Measurements from ENCODE around the gene BRD9. TPM values are rescaled to one million over a fixed set of nuclear protein-coding genes. Genes with fewer than 3 reads are reported as not detected.
"Not testable (repeated sequence)": the region's sequence is repeated elsewhere in the genome, so short reads cannot be mapped to it uniquely, and the experiment has no call there.

Gene BRD9
- total RNA-seq, 2 donors from 2014 or later = 50.6 to 54.7 TPM

GRCh38 chr5:844426-844825 lies 48.2 kb downstream of the BRD9 start:
- ATAC-seq (replicated peaks in 1 of 2) = not testable (repeated sequence)

GRCh38 chr5:843926-844325 lies 48.7 kb downstream of the BRD9 start:
- DNase-seq; ATAC-seq (replicated peaks in 1 of 2); H3K9me3 Mint-ChIP-seq; H3K36me3 Mint-ChIP-seq (ENCODE audit: insufficient read depth in 2 of 2); H3K27me3 Mint-ChIP-seq (ENCODE audit: low read depth); H3K27ac Mint-ChIP-seq; H3K4me1 Mint-ChIP-seq (ENCODE audit: low read depth); H3K4me3 Mint-ChIP-seq: not testable (repeated sequence)

More at GRCh38 chr5:844426-844825, 48.2 kb downstream of the BRD9 start:
- H3K27ac Mint-ChIP-seq; H3K4me3 Mint-ChIP-seq; H3K27me3 Mint-ChIP-seq (ENCODE audit: low read depth); H3K9me3 Mint-ChIP-seq; H3K4me1 Mint-ChIP-seq (ENCODE audit: low read depth); DNase-seq; H3K36me3 Mint-ChIP-seq (ENCODE audit: insufficient read depth in 2 of 2): not testable (repeated sequence)

GRCh38 chr5:843371-843770 lies 49.2 kb downstream of the BRD9 start:
- DNase-seq; H3K4me1 Mint-ChIP-seq (ENCODE audit: low read depth); ATAC-seq (replicated peaks in 1 of 2); H3K9me3 Mint-ChIP-seq; H3K27me3 Mint-ChIP-seq (ENCODE audit: low read depth); H3K27ac Mint-ChIP-seq; H3K36me3 Mint-ChIP-seq (ENCODE audit: insufficient read depth in 2 of 2); H3K4me3 Mint-ChIP-seq: not testable (repeated sequence)

- H3K9me3 Mint-ChIP-seq; H3K36me3 Mint-ChIP-seq (ENCODE audit: insufficient read depth in 2 of 2); H3K27me3 Mint-ChIP-seq (ENCODE audit: low read depth); ATAC-seq (replicated peaks in 1 of 2); H3K4me3 Mint-ChIP-seq; DNase-seq; H3K27ac Mint-ChIP-seq; H3K4me1 Mint-ChIP-seq (ENCODE audit: low read depth): not testable (repeated sequence)
These were observed 50.0 kb downstream of the BRD9 start for GRCh38 chr5:842402-843221.

GRCh38 chr5:841531-842401 lies 50.8 kb downstream of the BRD9 start:
- H3K36me3 Mint-ChIP-seq (ENCODE audit: insufficient read depth in 2 of 2); H3K4me1 Mint-ChIP-seq (ENCODE audit: low read depth); DNase-seq; H3K4me3 Mint-ChIP-seq; H3K9me3 Mint-ChIP-seq; H3K27ac Mint-ChIP-seq; ATAC-seq (replicated peaks in 1 of 2); H3K27me3 Mint-ChIP-seq (ENCODE audit: low read depth): not testable (repeated sequence)

GRCh38 chr5:840974-841435 lies 51.6 kb downstream of the BRD9 start:
- H3K4me3 Mint-ChIP-seq; ATAC-seq (replicated peaks in 1 of 2); H3K27me3 Mint-ChIP-seq (ENCODE audit: low read depth); H3K27ac Mint-ChIP-seq; H3K4me1 Mint-ChIP-seq (ENCODE audit: low read depth); H3K9me3 Mint-ChIP-seq; DNase-seq; H3K36me3 Mint-ChIP-seq (ENCODE audit: insufficient read depth in 2 of 2): not testable (repeated sequence)

- H3K27ac Mint-ChIP-seq; H3K9me3 Mint-ChIP-seq; H3K4me1 Mint-ChIP-seq (ENCODE audit: low read depth); H3K36me3 Mint-ChIP-seq (ENCODE audit: insufficient read depth in 2 of 2); DNase-seq; H3K27me3 Mint-ChIP-seq (ENCODE audit: low read depth); ATAC-seq (replicated peaks in 1 of 2); H3K4me3 Mint-ChIP-seq: not testable (repeated sequence)
These were observed 52.3 kb downstream of the BRD9 start for GRCh38 chr5:840118-840973.

GRCh38 chr5:838431-838851 lies 54.2 kb downstream of the BRD9 start:
- H3K4me1 Mint-ChIP-seq (ENCODE audit: low read depth); ATAC-seq (replicated peaks in 1 of 2); DNase-seq; H3K27ac Mint-ChIP-seq; H3K9me3 Mint-ChIP-seq; H3K27me3 Mint-ChIP-seq (ENCODE audit: low read depth); H3K36me3 Mint-ChIP-seq (ENCODE audit: insufficient read depth in 2 of 2); H3K4me3 Mint-ChIP-seq: not testable (repeated sequence)

GRCh38 chr5:837621-838121 lies 54.9 kb downstream of the BRD9 start:
- H3K27ac Mint-ChIP-seq; DNase-seq; H3K27me3 Mint-ChIP-seq (ENCODE audit: low read depth); H3K36me3 Mint-ChIP-seq (ENCODE audit: insufficient read depth in 2 of 2); H3K9me3 Mint-ChIP-seq; H3K4me1 Mint-ChIP-seq (ENCODE audit: low read depth); H3K4me3 Mint-ChIP-seq; ATAC-seq (replicated peaks in 1 of 2): not testable (repeated sequence)

GRCh38 chr5:835933-836612 lies 56.5 kb downstream of the BRD9 start:
- not testable (repeated sequence) for ATAC-seq (replicated peaks in 1 of 2); H3K4me3 Mint-ChIP-seq; H3K27ac Mint-ChIP-seq; H3K9me3 Mint-ChIP-seq; DNase-seq; H3K36me3 Mint-ChIP-seq (ENCODE audit: insufficient read depth in 2 of 2); H3K4me1 Mint-ChIP-seq (ENCODE audit: low read depth); H3K27me3 Mint-ChIP-seq (ENCODE audit: low read depth)

GRCh38 chr5:834013-834412 lies 58.6 kb downstream of the BRD9 start:
- H3K4me1 Mint-ChIP-seq (ENCODE audit: low read depth); H3K27ac Mint-ChIP-seq; H3K27me3 Mint-ChIP-seq (ENCODE audit: low read depth); H3K9me3 Mint-ChIP-seq; H3K36me3 Mint-ChIP-seq (ENCODE audit: insufficient read depth in 2 of 2); DNase-seq; ATAC-seq (replicated peaks in 1 of 2); H3K4me3 Mint-ChIP-seq: not testable (repeated sequence)

- not testable (repeated sequence) for H3K4me3 Mint-ChIP-seq; DNase-seq; H3K27me3 Mint-ChIP-seq (ENCODE audit: low read depth); H3K4me1 Mint-ChIP-seq (ENCODE audit: low read depth); H3K36me3 Mint-ChIP-seq (ENCODE audit: insufficient read depth in 2 of 2); ATAC-seq (replicated peaks in 1 of 2); H3K27ac Mint-ChIP-seq; H3K9me3 Mint-ChIP-seq
These were observed 64.4 kb downstream of the BRD9 start for GRCh38 chr5:828194-828593.

Data from activated T-cell treated with anti-CD3 and anti-CD28 coated beads, Interleukin-2, amount 50 U/mL, for 72 hours (primary cell).